Measurements from ENCODE around the gene ELP4.

DNA sequence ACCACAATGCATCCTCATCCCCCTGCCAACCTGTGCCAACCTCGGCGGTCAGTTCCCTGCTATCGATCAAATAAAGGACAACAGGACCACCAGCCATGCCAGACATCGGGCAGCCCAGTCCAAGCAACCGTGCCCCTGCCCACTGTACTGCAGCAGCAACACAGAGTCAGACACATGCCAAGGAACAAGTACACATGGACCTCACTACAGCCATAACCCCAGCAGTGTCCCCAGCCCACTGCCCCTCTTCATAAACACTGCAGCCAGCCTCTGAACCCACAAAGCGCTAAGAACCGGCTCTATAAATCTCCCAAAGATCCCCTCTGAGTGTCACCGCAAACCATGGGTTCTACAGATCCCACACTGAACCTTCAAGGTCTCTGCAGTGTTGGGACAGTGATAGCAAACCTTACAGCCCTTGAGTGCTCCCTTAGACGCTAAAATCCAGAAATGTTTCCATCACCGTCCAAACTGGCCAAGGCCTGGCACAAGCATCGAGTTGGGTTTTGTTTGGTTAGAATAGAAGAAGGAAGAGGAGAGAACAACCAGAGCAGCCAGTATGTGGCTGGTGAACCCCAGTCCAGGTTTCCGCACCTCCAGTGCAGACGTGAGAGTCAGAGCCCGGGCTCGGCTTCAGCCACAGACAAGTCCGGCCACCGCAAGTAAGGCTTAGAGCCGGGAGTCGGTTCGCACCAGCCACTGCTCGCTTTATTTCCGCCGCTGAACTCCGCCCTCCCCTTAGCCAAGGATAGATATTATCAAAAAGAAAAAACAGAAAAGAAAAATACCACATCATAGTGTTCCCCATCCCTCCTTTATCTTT is 293.6 kb downstream of the ELP4 start:
- TF ChIP-seq EZH2 (IDR thresholded peaks at IDR 0.05; ENCODE audit: low read length, unreplicated experiment) (no peak), EZH2phosphoT487 (IDR thresholded peaks at IDR 0.05; ENCODE audit: borderline replicate concordance, low read length) (no peak)
- TF ChIP-seq, protein P1, sequence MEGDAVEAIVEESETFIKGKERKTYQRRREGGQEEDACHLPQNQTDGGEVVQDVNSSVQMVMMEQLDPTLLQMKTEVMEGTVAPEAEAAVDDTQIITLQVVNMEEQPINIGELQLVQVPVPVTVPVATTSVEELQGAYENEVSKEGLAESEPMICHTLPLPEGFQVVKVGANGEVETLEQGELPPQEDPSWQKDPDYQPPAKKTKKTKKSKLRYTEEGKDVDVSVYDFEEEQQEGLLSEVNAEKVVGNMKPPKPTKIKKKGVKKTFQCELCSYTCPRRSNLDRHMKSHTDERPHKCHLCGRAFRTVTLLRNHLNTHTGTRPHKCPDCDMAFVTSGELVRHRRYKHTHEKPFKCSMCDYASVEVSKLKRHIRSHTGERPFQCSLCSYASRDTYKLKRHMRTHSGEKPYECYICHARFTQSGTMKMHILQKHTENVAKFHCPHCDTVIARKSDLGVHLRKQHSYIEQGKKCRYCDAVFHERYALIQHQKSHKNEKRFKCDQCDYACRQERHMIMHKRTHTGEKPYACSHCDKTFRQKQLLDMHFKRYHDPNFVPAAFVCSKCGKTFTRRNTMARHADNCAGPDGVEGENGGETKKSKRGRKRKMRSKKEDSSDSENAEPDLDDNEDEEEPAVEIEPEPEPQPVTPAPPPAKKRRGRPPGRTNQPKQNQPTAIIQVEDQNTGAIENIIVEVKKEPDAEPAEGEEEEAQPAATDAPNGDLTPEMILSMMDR (conservative IDR thresholded peaks at IDR 0.05; ENCODE audit: low read depth, low read length): no peak

All from PC-3 (cell line).